T1000 (cell line): ENCODE measurements around the gene SARS1.
"Not testable (repeated sequence)": the region's sequence is repeated elsewhere in the genome, so short reads cannot be mapped to it uniquely, and the experiment has no call there.

Source experiments
- DNase-seq: peaks from one replicate; lab custom pipeline; 2025; ENCODE audit warnings: mixed read lengths; lab: John Stamatoyannopoulos, UW

The SARS1 gene

GRCh38 chr1:109193653-109194590 is 19.8 kb upstream of the SARS1 start:
- DNase-seq = peak; percentile 33

- DNase-seq = peak; percentile 90
These were observed 16.3 kb upstream of the SARS1 start for GRCh38 chr1:109197158-109198042.

GRCh38 chr1:109198043-109198695 is 15.5 kb upstream of the SARS1 start:
- peak; percentile 69 for DNase-seq

GRCh38 chr1:109198745-109199144 is 15.0 kb upstream of the SARS1 start:
- DNase-seq = no peak

GRCh38 chr1:109199710-109200109 is 14.0 kb upstream of the SARS1 start:
- DNase-seq = no peak

GRCh38 chr1:109201123-109201703 is 12.5 kb upstream of the SARS1 start:
- DNase-seq = peak; percentile 71

- no peak for DNase-seq
These were observed 9.2 kb upstream of the SARS1 start for GRCh38 chr1:109204484-109204883.

GRCh38 chr1:109206339-109206738 is 7.4 kb upstream of the SARS1 start:
- DNase-seq = no peak

GRCh38 chr1:109207467-109208103 is 6.1 kb upstream of the SARS1 start:
- DNase-seq = no peak

- peak; percentile 44 for DNase-seq
These were observed 5.3 kb upstream of the SARS1 start for GRCh38 chr1:109208394-109208793.

- DNase-seq = no peak
These were observed 4.8 kb upstream of the SARS1 start for GRCh38 chr1:109208836-109209463.

GRCh38 chr1:109210058-109210457 is 3.7 kb upstream of the SARS1 start:
- no peak for DNase-seq

- DNase-seq = no peak
These were observed 334 bp upstream of the SARS1 start for GRCh38 chr1:109213345-109213823.

- DNase-seq = no peak
These were observed 1.2 kb downstream of the SARS1 start for GRCh38 chr1:109214695-109215623.

GRCh38 chr1:109216662-109217061 is 2.9 kb downstream of the SARS1 start:
- no peak for DNase-seq

GRCh38 chr1:109218516-109218915 is 4.8 kb downstream of the SARS1 start:
- no peak for DNase-seq

GRCh38 chr1:109221201-109221600 is 7.5 kb downstream of the SARS1 start:
- DNase-seq = not testable (repeated sequence)

- DNase-seq = no peak
These were observed 11.6 kb downstream of the SARS1 start for GRCh38 chr1:109225308-109225707.

- no peak for DNase-seq
These were observed 12.2 kb downstream of the SARS1 start for GRCh38 chr1:109225711-109226445.
